Small intestine (tissue), 7 donors: Measurements from ENCODE around the gene PLEKHG4B. TPM values are rescaled to one million over a fixed set of nuclear protein-coding genes. Genes with fewer than 3 reads are reported as not detected.
"Not testable (repeated sequence)": the region's sequence is repeated elsewhere in the genome, so short reads cannot be mapped to it uniquely, and the experiment has no call there.

Experiments
- DNase-seq, 2 donors: peaks; one replicate each; pipeline versions ENCODE4 v3.0.0 to v3.0.0-alpha.2; 2013
- FAIRE-seq: peaks from 2 replicates; lab custom pipeline; 2012; peaks lifted over from hg19 to GRCh38; lab: Jason Lieb, UNC
- H3K27ac ChIP-seq, 3 donors: one replicate each; pipeline ENCODE4 v1.5.1; 2013; ENCODE audit warnings: low read length in 2 of 3, mild to moderate bottlenecking in 2 of 3, control low read depth in 1 of 3, inconsistent platforms in 1 of 3, low read depth in 1 of 3, moderate library complexity in 1 of 3
- H3K27me3 ChIP-seq, 3 donors: one replicate each; pipeline ENCODE4 v1.6.1; 2013; ENCODE audit warnings: low read length in 3 of 3, inconsistent platforms in 1 of 3; ENCODE audit not compliant: control insufficient read depth in 3 of 3, insufficient read depth in 3 of 3
- H3K36me3 ChIP-seq, 3 donors: one replicate each; pipeline ENCODE4 v1.6.1; 2013; ENCODE audit warnings: low read length in 3 of 3, inconsistent platforms in 1 of 3, low read depth in 1 of 3, mild to moderate bottlenecking in 1 of 3, moderate library complexity in 1 of 3; ENCODE audit not compliant: control insufficient read depth in 3 of 3, insufficient read depth in 2 of 3
- H3K4me1 ChIP-seq, 3 donors: one replicate each; pipeline ENCODE4 v1.6.1; 2013; ENCODE audit warnings: low read length in 2 of 3, inconsistent platforms in 1 of 3, low read depth in 1 of 3, mild to moderate bottlenecking in 1 of 3, moderate library complexity in 1 of 3; ENCODE audit not compliant: control insufficient read depth in 3 of 3, insufficient read depth in 2 of 3
- H3K4me3 ChIP-seq, 3 donors: one replicate each; pipeline ENCODE4 v1.5.1; 2013; ENCODE audit warnings: low read length in 3 of 3, control low read depth in 1 of 3, inconsistent platforms in 1 of 3, low read depth in 1 of 3, mild to moderate bottlenecking in 1 of 3, moderate library complexity in 1 of 3
- H3K9me3 ChIP-seq, 2 donors: one replicate each; pipeline ENCODE4 v1.6.1; 2013; ENCODE audit warnings: low read depth in 1 of 2, low read length in 1 of 2; ENCODE audit not compliant: control insufficient read depth in 2 of 2, insufficient read depth in 1 of 2
- WGBS, 3 donors: extraction: QIAGEN DNeasy Blood & Tissue Kit; methylation state at CpG; one replicate each; pipeline ENCODE4 v1.1.7; 2013; 5-methylcytosine and 5-hydroxymethylcytosine counted together
- polyA plus RNA-seq, 4 donors: library from polyadenylated mRNA; stranded (reverse) in 3 of 4; unstranded in 1 of 4; fragments of 200-250 nt in 3 of 4; fragments of 120-200 nt in 1 of 4; gene quantifications; one replicate each; pipeline versions ENCODE4 v1.2.1 to v1.2.3, GENCODE V29; 2013
- donor health status: healthy with polysubstance abuse.
- donor health status: control.
- donor health status: control.
- donor health status: Bipolar disorder and iron deficiency.
- donor health status: healthy.

Gene PLEKHG4B
- polyA plus RNA-seq, 4 donors: 0.01 to 0.44 TPM; not detected in 2

DNA sequence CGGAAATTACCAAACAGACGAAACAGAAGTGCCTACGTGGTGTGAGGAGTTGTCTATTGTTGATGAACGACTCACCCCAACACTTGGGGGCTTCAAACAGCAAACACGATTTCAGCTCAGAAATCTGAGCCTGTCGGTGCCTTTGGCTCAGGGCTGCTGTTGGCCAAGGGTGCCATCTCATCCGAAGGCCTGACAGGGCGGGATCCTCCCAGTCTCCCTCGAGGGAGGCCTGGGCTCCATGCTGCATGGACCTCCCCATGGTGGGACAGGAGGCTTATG lies 100.7 kb downstream of the PLEKHG4B start:
- Histone ChIP-seq H3K27me3 (peaks cover 0 to 15% (median 0%) of the 10 kb centered on the region in 3 donors), H3K4me1 (peaks cover 0 to 4% (median 0%) of the 10 kb centered on the region in 3 donors), H3K36me3 (no peaks in the 10 kb centered on the region), H3K27ac (no peak overlapping the region), H3K9me3 (no peaks in the 10 kb centered on the region), H3K4me3 (no peak overlapping the region)
- DNase-seq (no peak), FAIRE-seq (no peak)
- WGBS, 3 donors: 81 to 84% (median 82%) methylated on average over 9 of the region's 9 CpGs

GRCh38 chr5:192970-193831 lies 101.2 kb downstream of the PLEKHG4B start:
- no peaks in the 10 kb centered on the region for H3K9me3 ChIP-seq
- no peak overlapping the region for H3K4me3 ChIP-seq
- FAIRE-seq: no peak
- peaks cover 0 to under 1% (median 0%) of the 10 kb centered on the region in 3 donors for H3K36me3 ChIP-seq
- whole genome bisulfite sequencing, 3 donors: 81 to 88% (median 86%) methylated on average over 17 of the region's 17 CpGs
- H3K4me1 ChIP-seq: peaks cover 0 to 4% (median 0%) of the 10 kb centered on the region in 3 donors
- no peak for DNase-seq
- H3K27ac ChIP-seq: no peak overlapping the region
- H3K27me3 ChIP-seq: peaks cover 0 to 15% (median 0%) of the 10 kb centered on the region in 3 donors

GRCh38 chr5:194102-194501 lies 102.1 kb downstream of the PLEKHG4B start:
- Histone ChIP-seq H3K27ac (no peak overlapping the region), H3K9me3 (no peaks in the 10 kb centered on the region), H3K36me3 (peaks cover 0 to 10% (median 0%) of the 10 kb centered on the region in 3 donors), H3K4me3 (no peak overlapping the region), H3K27me3 (peaks cover 0 to 15% (median 0%) of the 10 kb centered on the region in 3 donors), H3K4me1 (peaks cover 0 to 4% (median 0%) of the 10 kb centered on the region in 3 donors)
- DNase-seq: no peak
- 84 to 89% (median 88%) methylated on average over 14 to 15 of the region's 15 CpGs for WGBS, 3 donors
- FAIRE-seq: no peak

GRCh38 chr5:194603-195209 lies 102.7 kb downstream of the PLEKHG4B start:
- H3K4me3 ChIP-seq: no peak overlapping the region
- H3K27ac ChIP-seq: no peak overlapping the region
- peaks cover 0 to 15% (median 0%) of the 10 kb centered on the region in 3 donors for H3K27me3 ChIP-seq
- no peak for FAIRE-seq
- no peak for DNase-seq
- H3K36me3 ChIP-seq: peaks cover 0 to 11% (median 0%) of the 10 kb centered on the region in 3 donors
- H3K9me3 ChIP-seq: no peaks in the 10 kb centered on the region
- peaks cover 0 to 4% (median 0%) of the 10 kb centered on the region in 3 donors for H3K4me1 ChIP-seq
- WGBS, 3 donors: 91 to 93% (median 92%) methylated on average over 33 to 36 of the region's 36 CpGs

DNA sequence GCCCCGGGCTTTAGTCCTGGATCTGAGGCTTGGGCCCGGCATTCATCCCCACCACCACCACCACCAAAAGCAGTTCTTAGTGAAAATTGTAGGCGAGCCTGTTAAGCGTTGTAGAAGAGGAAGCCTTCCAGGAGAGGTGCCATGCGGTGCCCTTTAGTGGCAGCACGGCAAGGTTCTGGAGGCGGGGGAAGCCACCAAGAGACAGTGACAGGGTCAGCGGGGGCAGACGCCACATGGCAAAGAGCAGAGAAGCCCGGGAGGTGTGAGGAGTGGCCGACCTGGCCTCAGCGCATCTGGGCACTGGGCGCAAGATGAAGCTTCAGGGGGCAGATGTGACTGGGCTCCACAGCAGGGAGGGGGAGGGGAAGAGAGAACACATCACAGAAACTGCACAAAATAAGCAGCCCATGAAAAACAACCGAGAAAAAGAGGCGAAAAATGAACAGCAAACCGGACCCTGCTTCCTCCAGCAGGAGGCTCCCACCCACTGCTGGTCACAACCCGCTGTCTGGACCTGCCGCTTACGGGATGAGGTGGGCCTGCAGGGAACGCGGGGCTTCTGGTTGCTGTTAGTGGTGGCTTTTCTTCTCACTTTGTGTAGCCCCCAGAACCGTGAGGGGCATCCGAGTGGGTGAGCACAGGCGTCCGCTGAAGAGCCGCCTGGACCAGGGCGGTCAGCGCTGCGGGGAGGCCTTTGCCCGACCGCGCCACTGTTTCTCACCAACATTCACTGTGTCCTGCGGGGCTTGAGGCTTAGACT lies 103.6 kb downstream of the PLEKHG4B start:
- H3K9me3 ChIP-seq: no peaks in the 10 kb centered on the region
- peaks cover 0 to 10% (median 0%) of the 10 kb centered on the region in 3 donors for H3K27me3 ChIP-seq
- no peak overlapping the region for H3K4me3 ChIP-seq
- FAIRE-seq (no peak), DNase-seq (no peak)
- WGBS, 3 donors: 80 to 83% (median 83%) methylated on average over 33 of the region's 33 CpGs
- no peak overlapping the region for H3K27ac ChIP-seq
- peaks cover 0 to 11% (median 0%) of the 10 kb centered on the region in 3 donors for H3K36me3 ChIP-seq
- H3K4me1 ChIP-seq: peaks cover 0 to 4% (median 0%) of the 10 kb centered on the region in 3 donors

GRCh38 chr5:196350-196749 lies 104.4 kb downstream of the PLEKHG4B start:
- no peaks in the 10 kb centered on the region for H3K9me3 ChIP-seq
- DNase-seq (no peak), FAIRE-seq (no peak)
- H3K27me3 ChIP-seq: peaks cover 0 to 5% (median 0%) of the 10 kb centered on the region in 3 donors
- no peak overlapping the region for H3K27ac ChIP-seq
- peaks cover 0 to 11% (median 0%) of the 10 kb centered on the region in 3 donors for H3K36me3 ChIP-seq
- H3K4me1 ChIP-seq: peaks cover 0 to 2% (median 0%) of the 10 kb centered on the region in 3 donors
- 65 to 71% (median 71%) methylated on average over 7 to 10 of the region's 10 CpGs for WGBS, 3 donors
- no peak overlapping the region for H3K4me3 ChIP-seq

- not testable (repeated sequence) for H3K27me3 ChIP-seq, H3K9me3 ChIP-seq, DNase-seq, FAIRE-seq, H3K27ac ChIP-seq, H3K4me1 ChIP-seq, H3K4me3 ChIP-seq
- H3K36me3 ChIP-seq: peaks cover 0 to 13% (median 0%) of the 10 kb centered on the region in 3 donors
- WGBS, 3 donors: 68 to 76% (median 73%) methylated on average over 18 of the region's 18 CpGs
Measured at GRCh38 chr5:197031-197430, 105.1 kb downstream of the PLEKHG4B start.

DNA sequence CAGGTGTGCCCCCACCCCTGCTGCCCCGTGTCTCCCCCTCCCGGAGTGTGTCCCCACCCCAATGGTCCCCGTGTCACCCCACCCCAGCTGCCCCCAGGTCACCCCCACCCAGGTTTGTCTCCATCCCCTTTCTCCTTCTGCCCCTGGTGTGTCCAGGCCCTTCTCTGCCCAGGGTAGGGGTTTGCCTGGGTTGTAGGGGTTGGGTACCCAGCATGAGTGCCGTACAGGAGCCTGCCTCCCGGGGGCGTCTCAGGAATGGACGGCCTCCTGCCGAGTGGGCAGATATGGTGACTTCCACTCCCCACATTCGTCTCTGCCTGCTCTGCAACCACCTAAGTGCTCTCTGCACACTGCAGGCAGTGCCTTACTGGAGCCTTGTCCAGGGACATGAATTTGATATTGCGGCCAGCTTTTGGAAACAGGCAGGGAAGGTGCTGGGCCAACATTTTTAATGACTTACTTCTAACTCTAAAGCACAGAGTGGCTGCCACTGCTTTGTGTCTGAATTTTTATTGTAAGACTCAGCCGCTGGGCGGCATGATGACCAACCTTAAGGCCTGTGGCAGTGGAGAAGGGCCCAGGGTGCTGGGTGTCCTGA lies 106.0 kb downstream of the PLEKHG4B start:
- no peaks in the 10 kb centered on the region for H3K4me1 ChIP-seq
- H3K27me3 ChIP-seq: no peaks in the 10 kb centered on the region
- no peaks in the 10 kb centered on the region for H3K9me3 ChIP-seq
- no peak overlapping the region for H3K4me3 ChIP-seq
- FAIRE-seq (no peak), DNase-seq (no peak)
- H3K36me3 ChIP-seq: peaks cover 0 to 19% (median 2%) of the 10 kb centered on the region in 3 donors
- H3K27ac ChIP-seq: no peak overlapping the region
- 80 to 84% (median 84%) methylated on average over 12 of the region's 12 CpGs for WGBS, 3 donors
